ENCODE measurements around the gene GAB3.

DNA sequence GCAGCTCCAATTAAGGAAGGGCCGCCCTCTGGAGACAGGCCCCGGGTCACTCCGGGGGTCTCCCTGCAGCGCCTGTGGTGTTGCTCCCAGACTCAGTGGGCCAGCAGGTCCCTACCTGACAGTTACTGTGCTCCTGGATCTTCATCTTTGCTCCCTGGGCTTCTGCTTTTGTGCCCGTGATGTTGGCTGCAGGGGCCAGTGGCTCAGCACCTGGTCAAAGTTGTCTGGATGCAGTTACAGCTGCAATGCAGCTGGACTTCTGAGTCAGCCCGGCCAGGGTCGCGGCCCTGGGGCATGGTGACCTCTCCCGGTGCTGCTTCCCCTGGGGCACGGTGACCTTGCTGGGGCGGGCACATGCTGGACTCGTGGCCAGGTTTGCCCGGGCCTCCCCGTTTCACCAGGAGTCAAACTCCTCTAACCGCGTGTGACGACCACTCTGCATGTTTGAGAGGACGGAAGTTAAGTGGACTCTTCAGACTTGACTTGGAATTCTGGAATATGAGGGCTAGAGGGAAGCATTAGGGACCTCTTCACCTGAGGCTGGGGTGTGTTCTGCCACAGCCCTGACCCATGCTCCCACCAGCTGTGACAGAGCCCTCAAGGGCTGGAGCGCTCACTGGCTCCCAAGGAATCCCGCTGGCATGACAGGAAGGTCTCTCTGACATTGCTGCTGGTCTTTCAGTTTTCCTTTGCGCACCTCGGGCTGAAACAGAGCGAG is 101.2 kb downstream of the GAB3 start:
- TF ChIP-seq POLR2A (IDR thresholded peaks at IDR 0.05; ENCODE audit: low read depth) = no peak
- TF ChIP-seq, protein P1, sequence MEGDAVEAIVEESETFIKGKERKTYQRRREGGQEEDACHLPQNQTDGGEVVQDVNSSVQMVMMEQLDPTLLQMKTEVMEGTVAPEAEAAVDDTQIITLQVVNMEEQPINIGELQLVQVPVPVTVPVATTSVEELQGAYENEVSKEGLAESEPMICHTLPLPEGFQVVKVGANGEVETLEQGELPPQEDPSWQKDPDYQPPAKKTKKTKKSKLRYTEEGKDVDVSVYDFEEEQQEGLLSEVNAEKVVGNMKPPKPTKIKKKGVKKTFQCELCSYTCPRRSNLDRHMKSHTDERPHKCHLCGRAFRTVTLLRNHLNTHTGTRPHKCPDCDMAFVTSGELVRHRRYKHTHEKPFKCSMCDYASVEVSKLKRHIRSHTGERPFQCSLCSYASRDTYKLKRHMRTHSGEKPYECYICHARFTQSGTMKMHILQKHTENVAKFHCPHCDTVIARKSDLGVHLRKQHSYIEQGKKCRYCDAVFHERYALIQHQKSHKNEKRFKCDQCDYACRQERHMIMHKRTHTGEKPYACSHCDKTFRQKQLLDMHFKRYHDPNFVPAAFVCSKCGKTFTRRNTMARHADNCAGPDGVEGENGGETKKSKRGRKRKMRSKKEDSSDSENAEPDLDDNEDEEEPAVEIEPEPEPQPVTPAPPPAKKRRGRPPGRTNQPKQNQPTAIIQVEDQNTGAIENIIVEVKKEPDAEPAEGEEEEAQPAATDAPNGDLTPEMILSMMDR (IDR thresholded peaks at IDR 0.05) = no peak
- TF ChIP-seq EP300 (IDR thresholded peaks at IDR 0.05) = no peak
- TF ChIP-seq POLR2AphosphoS5 (IDR thresholded peaks at IDR 0.05) = no peak
